ENCODE measurements around the gene BTBD17. TPM values are rescaled to one million over a fixed set of nuclear protein-coding genes. Genes with fewer than 3 reads are reported as not detected.
"Not testable (repeated sequence)": the region's sequence is repeated elsewhere in the genome, so short reads cannot be mapped to it uniquely, and the experiment has no call there.

The BTBD17 gene
- not detected for polyA plus RNA-seq (2013, experiment 1 of 2; ENCODE audit: insufficient read length)
- polyA plus RNA-seq (2013, experiment 2 of 2; ENCODE audit: insufficient read length), result not detected

DNA sequence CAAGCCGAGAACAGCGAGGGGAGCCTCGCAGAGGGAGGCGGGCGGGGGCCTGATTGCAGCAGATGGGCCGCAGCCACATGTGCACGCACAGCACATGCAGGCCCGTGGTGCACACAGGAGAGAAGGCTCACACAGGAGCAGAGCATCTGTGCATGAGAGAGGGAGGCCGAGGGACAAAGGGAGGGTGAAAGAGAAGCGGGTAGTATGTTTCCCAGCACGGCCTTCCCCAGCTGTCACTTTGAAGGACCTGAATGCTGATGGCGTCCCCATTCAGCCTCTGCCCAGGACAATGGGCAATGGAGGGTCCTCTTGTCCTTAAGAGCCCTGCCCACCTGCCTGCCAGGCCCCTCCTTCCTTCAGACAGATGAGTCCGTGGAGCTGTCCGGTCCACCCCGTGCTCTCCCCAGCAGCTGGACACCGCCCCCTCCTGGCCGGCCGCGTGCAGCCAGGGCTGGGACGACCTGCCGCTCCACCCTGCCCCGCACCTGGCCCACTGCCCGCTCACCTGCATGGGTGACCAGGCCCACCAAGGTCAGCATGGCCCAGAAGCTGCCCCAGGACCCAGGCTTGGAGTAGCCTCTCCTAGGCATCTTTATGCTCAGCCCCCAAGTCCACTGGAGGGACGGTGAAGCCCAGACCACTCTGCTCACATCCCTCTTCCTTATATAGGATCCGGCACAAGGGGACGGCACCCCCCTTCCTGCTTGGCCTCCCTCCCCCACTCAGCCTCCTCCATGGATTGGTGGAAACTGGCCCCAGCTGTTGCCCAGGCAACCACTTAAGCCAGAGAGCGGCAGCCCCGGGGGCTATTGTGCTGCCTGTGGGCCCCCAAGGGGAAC, at the start of gene BTBD17:
Gene BTBD17, minus strand, starts transcription at position 639 of the 839 bp plus-strand sequence. Its CDS starts 49 bp downstream, at position 590.
- DNase-seq, result no peak

GRCh38 chr17:74410001-74410443, 48.4 kb upstream of the BTBD17 start:
- no peak for DNase-seq

DNA sequence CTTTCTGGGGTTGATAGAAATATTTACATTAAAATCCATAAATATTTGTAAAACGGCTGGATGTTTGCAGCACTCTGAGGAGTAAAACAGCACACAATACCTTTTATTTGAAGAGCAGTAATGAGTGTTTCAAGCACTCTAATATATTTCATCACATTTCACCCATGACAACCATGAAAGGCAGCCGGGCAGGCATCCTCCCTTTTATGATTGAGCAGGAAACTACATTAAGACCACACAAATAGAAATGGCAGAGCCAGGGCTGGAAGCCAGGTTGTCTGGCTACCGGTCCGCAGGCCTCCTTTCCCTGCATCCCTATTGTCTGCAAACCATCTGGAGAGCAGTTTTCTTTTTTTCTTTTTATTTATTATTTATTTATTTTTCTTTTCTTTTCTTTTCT, 47.1 kb upstream of the BTBD17 start:
- DNase-seq, result no peak

- DNase-seq, result peak; percentile 13
Observed at GRCh38 chr17:74408262-74408661, 46.6 kb upstream of the BTBD17 start.

GRCh38 chr17:74407384-74407783, 45.7 kb upstream of the BTBD17 start:
- DNase-seq, result no peak

DNA sequence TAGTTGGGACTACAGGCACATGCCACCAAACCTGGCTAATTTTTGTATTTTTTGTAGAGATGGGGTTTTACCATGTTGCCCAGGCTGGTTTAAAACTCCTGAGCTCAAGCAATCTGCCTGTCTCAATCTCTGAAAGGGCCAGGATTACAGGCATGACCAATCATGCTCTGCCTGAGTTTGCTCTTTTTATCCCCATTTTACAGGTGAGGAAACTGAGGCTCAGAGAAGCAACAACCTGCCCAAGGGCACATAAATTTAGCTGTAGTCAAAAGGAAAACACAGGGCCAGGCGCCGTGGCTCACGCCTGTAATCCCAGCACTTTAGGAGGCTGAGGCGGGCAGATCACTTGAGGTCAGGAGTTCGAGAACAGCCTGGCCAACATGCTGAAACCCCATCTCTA, 43.6 kb upstream of the BTBD17 start:
- DNase-seq, result not testable (repeated sequence)

DNA sequence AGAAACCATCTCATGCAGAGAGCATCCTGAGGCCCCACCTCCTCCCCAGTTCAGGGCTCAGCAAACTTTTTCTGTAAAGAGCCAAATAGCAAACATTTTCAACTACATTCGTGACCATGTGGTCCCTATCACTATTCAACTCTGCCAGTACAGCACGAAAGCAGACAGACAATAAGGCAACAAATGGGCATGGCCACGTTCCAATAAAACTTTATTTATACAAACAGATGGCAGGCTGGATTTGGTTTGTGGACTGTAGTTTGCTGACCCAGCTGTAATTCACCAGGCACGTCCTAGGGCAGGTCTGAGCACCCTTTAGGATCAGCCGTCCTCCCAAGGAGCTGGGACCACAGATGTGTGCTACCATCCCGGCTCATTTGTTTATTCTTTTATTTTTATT, 43.1 kb upstream of the BTBD17 start:
- no peak for DNase-seq

DNA sequence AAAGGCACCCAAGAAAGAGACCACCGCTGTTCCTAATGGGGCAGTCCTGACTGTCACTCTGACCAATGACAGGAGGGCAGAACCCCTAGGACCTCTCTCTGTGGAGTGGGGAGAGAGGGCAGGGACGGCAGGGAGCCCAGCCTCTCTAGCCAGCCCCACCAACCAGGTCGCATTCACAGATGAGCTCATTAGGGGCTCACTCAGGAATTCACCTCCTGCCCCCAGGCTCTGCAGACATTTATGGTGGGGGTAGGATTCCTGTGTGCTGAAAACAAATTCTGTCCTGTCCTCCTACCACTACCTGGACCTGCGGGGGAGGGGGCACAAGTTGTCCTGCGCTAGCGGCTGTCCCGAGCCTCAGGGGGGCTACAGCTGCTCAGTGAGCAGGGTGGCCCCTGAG, 42.5 kb upstream of the BTBD17 start:
- DNase-seq, result no peak

- no peak for DNase-seq
Observed at GRCh38 chr17:74403512-74404137, 42.0 kb upstream of the BTBD17 start.

- DNase-seq, result no peak
Observed at GRCh38 chr17:74402048-74402447, 40.4 kb upstream of the BTBD17 start.

GRCh38 chr17:74396567-74396966, 34.9 kb upstream of the BTBD17 start:
- DNase-seq, result no peak

GRCh38 chr17:74394977-74395376, 33.3 kb upstream of the BTBD17 start:
- DNase-seq, result no peak

DNA sequence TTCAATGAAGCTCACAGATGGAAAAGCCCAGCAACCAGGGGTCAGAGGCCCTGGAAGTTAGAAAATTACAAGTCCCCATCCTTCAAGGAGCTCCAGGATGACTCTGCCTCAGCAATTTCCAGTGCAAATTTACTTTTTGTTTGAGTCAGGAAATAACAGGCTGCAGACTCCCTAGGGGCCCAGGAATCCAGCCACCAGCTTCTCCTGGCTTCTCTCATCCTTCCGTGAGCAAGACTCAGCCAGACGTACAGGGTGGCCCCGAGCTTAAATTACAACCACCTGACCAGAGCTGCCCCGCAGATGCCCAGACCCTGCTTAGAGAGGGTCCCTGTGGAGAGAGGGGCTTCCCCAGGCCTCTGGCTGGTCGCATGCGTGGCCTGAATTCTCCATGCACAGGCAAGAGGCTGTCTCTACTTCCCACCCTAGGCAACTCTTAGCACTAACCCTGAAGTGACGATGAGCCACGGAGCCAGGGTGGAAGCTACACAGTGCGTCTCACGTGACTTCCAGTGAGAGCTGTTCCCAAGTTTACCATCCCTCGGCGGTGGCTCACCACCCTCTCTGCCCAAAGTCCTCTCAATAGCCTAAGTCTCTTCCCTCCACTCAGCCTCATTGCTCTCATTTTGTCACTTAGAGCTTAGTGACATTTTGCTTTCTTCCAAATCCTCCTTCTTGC, 32.7 kb upstream of the BTBD17 start:
- DNase-seq, result no peak

DNA sequence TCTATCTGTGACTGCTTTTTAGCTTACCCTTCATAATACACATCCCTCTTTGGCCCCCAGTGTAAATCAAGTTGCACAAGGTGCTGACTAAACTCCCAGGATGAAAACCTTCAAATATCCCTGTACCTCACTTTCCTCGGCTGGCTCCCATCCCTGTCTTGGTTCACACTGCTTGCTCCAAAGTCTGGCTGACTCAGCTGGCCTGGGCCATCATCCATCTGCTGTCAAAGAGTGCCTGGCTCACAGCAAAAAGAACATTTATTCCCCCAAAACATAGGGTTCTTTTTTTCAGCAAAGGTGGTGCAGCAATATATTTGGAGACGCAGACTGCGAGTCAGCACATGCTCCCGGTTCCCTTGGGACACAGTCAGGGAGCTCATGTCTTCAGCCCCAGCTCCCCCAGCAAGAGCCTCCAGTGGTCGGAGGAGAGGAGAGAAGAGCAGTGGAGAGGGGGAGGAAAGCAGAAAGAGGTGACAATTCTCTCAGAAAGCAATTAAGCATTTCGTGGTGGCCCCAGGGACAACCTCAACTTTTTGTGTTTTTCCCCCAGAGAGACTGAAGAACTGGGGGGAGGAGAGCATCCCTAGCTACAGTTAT, 31.8 kb upstream of the BTBD17 start:
- peak; percentile 27 for DNase-seq

GRCh38 chr17:74392848-74393247, 31.2 kb upstream of the BTBD17 start:
- DNase-seq, result no peak

DNA sequence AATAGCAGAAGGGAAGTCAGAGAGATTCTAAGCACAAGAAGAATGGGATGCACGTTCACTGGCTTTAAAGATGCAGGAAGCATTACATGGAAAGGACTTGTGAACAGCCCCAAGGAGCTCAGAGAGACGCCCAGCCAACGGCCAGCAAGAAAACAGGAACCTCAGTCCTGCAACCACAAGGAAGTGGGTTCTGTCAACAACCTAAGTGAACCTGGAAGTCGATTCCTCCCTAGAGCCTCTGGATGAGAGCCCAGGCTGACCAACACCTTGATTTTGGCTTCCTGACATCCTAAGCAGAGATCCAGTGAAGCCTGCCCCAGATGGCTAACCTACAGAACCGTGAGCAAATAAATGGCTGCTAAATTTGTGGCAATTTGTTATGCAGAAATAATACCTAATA, 30.1 kb upstream of the BTBD17 start:
- no peak for DNase-seq

- no peak for DNase-seq
Observed at GRCh38 chr17:74390680-74391653, 29.3 kb upstream of the BTBD17 start.

- no peak for DNase-seq
Observed at GRCh38 chr17:74389937-74390679, 28.4 kb upstream of the BTBD17 start.

DNA sequence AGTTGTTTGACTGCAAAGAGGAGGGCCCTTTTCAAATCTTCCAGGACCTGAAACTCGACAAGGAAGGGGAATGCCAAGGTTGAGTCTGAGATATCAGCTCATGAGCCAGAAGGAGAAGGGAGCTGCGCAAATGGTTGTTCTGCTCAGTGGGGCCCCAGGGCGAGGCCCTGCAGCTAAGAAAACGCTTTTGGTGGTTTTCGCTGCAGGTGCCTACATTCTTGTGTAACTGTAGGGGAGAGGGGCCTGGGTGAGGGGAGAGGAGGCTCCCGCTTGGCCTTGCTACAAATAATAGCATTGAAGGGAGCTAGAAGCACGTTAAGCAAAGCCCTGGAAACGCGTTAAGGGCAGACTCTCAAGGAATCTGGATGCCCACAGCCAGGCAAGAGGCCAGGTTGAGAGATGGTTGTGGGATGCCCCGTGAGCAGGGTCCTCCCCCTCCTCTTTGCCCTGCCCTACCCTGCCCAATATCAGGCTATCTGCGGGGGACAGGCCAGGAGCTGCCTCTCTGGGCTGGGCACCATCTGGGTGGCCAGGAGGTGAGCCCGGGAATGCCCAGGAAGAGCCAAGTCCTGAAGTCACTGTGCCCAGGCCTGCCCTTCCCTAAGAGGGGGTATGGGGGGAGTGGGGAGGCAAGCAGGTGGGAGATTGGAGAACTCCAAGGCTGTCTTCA, 27.6 kb upstream of the BTBD17 start:
- DNase-seq, result no peak
